NCI-H2227 (cell line): ENCODE measurements around the gene ATAD3A.
"Not testable (repeated sequence)": the region's sequence is repeated elsewhere in the genome, so short reads cannot be mapped to it uniquely, and the experiment has no call there.

Experiments
- DNase-seq: peaks from one replicate; lab custom pipeline; 2025; ENCODE audit not compliant: unreplicated experiment; lab: John Stamatoyannopoulos, UW

ATAD3A gene

DNA sequence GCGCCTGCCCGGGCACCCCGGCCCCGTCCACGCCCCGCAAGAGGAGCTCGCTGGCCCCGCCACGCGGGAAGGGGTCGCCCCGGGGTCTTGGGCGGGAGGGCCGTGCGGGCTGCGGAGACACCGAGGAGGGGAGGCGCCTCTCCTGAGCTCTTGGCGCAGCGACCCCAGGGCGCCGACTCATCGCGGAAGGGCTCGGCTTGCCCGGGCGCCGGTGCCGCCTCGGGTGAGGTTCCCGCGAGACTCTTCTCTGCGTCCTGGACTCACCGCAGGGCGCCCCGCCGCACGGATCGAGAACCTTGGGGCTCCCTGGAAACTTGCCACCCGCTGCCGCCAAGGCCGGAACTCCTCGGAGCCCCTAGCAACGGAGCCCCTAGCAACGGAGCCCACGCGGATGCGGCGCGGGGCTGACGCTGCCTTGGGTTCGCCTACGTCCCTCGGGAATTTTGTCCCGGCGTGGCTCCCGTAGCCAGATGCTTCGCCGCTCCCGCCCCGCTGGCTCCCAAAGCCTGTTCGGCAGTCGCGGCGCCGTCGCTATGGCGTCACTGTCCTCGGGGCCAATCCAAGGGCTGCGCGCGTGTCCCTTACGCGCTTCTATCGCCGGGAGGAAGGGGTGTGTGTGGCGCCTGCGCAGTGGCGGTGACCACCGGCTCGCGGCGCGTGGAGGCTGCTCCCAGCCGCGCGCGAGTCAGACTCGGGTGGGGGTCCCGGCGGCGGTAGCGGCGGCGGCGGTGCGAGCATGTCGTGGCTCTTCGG is at the start of gene ATAD3A:
Gene ATAD3A, plus strand, starts transcription at position 630 of the 753 bp plus-strand sequence. Its CDS starts 107 bp downstream, at position 737.
- peak; percentile 99 for DNase-seq

DNA sequence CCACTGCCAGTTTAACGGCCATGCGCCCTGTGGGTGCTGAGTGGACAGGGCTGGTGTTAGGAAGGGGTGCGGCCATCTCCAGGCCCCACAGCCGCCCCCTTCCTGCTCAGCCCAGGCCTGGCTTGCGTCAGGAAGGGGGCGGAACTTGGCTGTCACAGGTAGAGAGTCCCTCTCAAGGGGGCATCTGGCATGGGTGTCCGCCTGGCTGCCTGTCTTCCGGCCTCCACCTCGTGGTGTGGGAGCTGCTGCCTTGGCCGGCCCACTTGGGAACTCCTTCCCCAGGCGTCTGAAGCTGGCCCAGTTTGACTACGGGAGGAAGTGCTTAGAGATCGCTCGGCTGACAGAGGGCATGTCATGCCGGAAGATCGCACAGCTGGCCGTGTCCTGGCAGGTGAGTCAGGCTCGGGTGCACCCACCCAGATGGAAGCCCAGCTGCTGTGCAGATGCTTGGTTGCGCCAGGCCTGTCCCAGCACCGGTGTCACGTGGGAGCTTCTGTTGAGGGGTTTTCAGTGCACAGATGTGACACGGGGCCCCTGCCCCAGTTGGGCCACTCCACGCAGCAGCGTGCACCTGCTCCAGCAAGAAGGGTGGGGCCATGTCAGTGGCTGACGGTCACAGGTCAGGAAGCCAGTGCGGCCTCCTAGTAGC is 49.5 kb upstream of the ATAD3A start:
- no peak for DNase-seq

DNA sequence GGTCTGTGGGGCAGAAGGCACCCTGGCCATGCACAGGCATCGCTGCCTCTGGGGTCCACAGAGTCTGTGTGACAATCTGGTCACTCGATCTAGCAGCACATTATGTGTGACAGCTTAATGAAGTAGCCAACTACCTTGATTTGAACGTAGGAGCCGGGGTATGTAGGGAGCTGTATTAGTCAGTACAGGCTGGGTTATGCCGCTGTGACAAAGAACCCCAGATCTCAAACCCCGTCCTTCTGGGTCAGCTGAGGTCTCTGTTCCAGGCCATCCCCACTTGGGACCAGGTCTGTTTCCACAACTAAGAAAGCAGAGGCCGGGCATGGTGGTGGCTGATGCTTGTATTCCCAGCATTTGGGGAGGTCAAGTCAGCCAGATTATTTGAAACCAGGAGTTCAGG is 48.6 kb upstream of the ATAD3A start:
- no peak for DNase-seq

DNA sequence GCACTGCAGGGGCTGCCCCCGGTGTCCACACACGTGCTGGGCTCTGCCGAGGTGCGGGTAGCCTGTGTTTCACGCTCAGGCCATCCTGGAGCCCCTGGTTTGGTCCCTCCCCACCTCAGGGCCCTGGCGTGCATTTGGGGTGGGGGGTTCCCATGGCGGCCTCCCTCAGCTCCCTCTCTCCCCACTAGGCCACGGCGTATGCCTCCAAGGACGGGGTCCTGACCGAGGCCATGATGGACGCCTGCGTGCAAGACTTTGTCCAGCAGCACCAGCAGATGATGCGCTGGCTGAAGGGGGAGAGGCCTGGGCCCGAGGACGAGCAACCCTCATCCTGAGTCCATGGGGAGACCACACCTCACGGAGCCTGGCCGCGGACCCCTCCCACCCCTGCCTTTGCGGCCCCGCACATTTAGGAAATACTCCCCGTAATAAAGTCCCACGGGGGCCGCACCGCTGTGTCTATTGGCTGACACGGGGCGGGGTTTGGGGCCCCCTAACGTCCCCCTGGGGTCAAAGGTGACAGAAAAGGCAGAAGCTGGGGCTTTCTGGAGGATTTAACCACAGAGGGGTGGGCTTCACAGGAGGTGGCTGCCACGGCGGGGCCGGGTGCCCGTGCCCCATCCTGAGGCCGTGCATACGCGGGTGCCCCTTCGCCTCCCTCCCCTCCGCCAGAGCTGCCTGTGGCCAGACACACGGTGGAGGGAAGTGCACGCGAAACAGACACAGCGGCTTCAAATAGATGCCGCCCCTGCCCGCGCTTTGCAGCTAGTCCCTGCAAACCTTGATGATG is 43.6 kb upstream of the ATAD3A start:
- not testable (repeated sequence) for DNase-seq

DNA sequence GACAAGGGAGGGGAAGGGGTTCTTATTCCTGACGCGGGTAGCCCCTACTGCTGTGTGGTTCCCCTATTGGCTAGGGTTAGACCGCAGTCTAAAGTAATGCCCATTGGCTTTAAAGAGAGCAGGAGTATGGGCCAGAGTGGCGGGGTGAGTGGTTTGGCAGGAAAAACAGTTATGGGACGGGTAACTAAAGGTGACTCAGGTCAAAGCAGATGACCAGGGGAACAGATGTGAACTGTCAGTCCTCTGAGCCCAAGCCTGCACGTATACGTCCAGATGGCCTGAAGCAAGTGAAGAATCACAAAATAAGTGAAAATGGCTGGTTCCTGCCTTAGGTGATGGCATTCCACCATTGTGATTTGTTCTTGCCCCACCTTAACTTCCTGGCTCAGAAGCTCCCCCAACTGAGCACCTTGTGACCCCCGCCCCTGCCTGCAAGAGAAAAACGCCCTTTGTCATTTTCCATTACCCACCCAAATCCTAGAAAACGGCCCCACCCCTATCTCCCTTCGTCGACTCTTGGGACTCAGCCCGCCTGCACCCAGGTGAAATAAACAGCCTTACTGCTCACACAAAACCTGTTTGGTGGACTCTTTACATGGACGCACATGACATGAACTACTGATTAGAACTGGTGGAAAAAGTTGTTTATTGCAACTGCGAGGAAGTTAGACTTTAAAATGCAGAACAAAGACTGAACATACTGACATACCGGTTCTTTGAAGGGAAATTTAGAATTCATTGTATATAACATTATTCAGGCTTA is 41.2 kb upstream of the ATAD3A start:
- no peak for DNase-seq

DNA sequence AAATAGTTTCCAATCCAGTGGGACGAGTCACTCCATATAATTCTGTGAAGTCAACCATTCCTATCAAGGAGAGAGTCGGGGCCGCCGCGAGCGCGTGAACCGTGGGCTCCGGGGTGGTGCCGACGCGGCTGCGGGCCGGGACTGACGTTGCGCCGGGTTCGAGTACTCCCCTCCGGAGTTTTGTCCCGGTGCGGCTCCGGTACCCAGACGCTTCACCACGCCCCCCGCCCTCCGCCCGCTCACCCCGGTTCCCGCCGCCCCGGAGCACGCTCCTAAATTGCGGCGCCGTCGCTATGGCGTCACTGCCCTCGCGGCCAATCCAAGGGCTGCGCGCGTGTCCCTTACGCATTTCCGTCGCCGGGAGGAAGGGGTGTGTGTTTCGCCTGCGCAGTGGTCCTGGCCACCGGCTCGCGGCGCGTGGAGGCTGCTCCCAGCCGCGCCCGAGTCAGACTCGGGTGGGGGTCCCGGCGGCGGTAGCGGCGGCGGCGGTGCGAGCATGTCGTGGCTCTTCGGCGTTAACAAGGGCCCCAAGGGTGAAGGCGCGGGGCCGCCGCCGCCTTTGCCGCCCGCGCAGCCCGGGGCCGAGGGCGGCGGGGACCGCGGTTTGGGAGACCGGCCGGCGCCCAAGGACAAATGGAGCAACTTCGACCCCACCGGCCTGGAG is 40.4 kb upstream of the ATAD3A start, which contains the start of gene ATAD3B:
Gene ATAD3B, plus strand, starts transcription at position 377 of the 664 bp plus-strand sequence. Its CDS starts 120 bp downstream, at position 497.
- peak; percentile 96 for DNase-seq

DNA sequence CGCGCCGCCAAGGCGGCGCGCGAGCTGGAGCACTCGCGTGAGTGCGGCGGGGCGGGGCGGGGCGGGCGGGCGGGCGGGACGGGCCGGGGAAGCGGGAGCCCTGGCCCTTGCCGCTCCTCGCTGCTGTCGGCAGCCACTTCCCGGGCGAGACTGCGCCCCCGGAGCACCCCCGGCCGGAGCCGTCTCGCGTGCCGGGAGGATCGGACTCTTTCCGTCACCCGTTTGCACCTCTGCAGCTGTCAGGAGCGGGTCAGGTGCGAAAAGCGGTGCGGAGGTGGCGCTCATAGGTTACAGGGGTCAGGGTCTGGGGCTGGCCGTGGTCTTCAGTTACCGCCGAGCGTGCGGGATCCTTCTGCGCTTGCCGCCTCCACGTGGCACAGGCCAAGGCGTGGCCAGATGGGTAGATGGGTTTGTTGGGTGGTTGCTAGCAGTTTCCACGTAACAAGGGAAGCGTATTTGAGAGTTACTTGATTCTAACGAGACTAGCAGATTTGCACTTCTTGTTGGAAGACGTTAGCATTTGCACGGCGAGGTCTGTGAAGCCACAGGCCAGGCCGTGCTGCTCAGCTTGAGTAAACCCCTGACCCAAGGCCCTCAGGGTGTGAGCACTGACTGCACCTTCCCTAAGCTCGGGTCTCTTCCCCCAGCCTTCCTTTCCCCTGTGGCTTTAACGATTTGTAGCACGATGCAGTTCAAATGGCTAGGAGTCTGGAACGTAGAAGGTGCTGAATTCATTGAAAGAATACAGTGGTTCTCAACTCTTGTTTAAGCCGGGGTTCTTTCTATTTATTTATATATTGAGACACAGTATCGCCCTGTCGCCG is 39.7 kb upstream of the ATAD3A start:
- not testable (repeated sequence) for DNase-seq

DNA sequence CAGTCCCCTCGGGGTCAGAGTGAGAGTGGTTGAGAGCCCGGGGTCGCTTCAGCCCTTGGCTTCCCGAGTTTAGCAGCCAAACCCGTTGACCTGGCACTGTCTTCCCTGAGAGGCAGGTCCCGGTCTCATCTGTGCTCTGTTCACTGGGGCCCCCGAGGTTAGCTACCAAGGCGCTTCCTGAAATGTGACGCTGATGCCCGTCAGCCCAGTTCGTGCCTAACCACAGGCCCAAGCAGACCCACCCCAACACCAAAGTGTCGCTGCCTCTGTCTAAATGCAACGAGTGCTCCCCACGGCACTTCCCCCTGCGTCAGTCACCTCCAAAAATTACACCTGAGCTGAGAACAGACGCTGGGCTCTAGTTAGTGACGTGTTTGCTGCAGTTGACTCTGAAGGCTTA is 36.0 kb upstream of the ATAD3A start:
- DNase-seq, result not testable (repeated sequence)

DNA sequence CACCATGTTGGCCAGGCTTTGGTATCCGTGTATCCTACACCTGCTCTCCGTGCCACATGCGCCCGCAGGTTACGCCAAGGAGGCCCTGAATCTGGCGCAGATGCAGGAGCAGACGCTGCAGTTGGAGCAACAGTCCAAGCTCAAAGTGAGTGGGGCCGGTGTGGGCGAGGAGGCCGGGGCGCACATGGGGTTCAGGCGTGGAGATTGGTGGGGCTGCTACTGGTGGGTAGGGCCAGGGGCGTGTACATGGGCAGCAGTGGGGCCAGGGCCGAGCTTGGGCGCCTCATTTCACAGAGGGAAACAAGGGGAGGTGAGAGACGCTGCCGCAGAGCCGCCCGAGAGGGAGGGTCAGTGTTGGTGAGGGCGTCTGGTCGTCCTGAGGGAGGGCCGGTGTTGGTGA is 34.8 kb upstream of the ATAD3A start:
- no peak for DNase-seq

DNA sequence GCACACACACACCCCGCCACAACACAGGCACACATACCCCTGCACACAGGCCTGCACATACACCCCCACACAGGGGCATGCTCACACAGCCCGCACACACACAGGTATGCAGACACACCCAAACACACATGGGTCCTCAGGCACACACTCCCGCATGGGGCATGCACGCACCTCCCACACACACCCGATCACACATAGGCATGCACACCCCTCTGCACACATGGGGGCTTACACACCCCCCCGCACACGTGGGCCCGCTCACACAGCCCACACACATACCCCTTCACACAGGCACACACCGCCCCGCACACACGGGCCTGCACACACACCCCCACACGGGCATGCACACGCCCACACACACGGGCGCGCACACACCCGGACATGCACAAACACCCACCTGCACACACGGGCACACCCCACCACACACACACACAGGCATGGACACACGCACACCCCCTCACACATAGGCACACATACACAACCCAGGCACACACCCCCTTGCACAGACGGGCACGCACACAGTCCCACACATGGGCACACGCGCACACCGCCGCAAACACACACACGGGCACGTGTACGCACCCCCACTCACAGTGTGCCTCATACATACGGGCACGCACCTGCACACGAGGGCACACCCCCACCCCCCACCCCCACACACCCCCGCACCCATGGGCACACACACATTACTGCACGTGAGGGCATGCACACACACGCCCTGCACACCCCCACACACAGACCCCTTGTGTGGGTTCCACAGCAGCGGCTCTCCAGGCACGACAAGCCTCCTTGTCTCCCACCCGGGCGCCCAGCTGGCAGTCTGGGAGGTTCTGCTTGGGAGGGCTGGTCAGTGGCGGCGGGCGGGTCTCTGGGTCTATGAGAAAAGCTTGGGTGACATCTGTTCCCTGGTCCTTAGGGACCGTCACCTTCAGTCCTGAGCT is 32.1 kb upstream of the ATAD3A start:
- DNase-seq, result no peak

DNA sequence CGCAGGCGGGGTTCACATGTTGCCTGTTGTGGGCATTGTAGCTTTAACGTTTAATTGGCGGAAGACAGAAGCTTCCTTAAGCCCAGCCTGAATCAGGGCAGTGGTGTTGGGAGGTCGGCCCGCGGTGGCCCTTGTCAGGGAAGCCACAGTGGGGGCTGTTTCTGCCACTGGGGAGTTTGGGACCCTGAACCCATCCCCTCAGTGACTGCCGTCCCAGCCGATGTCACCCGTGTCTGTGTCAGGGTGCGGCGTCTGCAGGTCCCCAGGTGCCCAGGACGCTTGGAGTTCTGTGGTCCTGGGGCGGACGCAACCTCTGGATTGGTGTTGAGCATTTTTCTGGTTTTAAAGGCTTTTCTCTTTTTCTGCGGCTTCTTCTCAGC is 31.5 kb upstream of the ATAD3A start:
- DNase-seq, result not testable (repeated sequence)

DNA sequence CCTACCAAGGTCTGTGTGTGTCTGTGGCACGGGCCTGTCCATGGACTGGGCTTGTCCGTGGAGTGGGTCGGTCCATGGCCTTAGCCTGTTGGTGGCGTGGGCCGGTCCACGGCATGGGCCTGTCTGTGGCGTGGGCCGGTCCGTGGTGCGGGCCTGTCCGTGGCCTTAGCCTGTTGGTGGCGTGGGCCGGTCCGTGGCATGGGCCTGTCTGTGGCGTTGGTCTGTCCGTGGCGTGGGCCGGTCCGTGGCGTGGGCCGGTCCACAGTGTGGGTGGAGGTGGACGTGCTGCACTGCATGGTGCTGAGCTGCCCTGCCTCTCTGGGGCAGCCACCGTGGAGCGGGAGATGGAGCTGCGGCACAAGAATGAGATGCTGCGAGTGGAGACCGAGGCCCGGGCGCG is 30.2 kb upstream of the ATAD3A start:
- not testable (repeated sequence) for DNase-seq

DNA sequence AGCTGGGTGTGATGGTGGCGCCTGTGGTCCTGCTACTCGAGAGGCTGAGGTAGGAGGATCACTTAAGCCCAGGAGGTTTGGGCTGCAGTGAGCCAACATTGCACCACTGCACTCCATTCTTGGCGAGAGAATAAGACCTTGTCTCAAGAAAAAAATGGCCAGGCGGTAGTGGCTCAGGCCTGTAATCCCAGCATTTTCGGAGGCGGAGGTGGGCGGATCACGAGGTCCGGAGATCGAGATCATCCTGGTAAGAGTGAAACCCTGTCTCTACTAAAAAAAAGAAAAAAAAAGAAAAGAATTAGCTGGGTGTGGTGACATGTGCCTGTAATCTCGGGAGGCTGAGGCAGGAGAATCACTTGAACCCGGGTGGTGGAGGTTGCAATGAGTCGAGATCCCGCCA is 29.1 kb upstream of the ATAD3A start:
- DNase-seq, result no peak

DNA sequence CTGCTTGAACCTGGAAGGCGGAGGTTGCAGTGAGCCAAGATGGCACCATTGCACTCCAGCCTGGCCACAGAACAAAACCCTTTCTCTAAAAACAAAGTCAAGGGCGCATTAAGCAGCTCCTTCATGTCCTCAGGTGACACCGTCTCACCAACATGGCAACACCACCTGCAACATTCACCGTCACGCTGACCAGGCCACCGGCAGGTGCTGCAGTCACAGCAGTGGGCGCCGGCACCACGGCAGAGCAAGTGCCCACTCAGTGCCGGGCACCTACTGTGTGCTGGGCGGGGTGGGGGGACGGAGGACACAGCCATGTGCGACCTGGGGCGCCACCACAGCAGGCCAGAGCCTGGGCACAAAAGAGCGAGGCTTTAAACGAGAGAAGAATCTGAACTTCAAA is 28.2 kb upstream of the ATAD3A start:
- DNase-seq, result no peak

DNA sequence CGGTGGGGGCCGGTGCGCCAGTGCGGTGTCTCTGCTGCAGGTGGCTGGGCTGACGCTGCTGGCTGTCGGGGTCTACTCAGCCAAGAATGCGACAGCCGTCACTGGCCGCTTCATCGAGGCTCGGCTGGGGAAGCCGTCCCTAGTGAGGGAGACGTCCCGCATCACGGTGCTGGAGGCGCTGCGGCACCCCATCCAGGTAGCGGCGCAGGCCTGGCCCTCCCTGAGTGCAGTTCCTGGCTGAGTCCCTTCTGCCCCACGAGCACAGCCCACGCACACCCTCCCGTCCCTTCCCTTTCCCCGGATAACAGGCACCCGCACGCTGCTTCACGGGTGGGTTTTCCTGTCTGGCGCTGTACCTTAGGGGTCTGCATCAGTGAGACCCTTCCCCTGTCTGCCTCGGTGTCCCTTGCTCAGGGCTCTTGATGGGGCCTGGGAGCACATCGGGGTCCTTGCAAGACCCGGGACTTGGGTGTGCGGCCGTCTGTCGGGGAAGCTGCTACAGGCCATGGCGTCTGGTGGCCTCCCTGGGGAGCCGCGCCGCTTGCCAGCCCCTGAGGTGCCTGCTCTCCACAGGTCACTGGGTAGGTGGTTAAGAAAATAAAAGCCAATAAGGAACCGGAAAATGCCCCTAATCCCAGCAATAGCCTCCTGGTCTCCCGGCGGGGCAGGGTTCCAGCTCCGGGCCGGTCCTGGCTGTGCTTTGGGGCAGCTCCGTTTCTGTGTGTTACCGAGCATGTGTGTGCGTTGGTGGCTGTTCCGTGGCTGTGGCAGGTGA is 26.8 kb upstream of the ATAD3A start:
- not testable (repeated sequence) for DNase-seq

DNA sequence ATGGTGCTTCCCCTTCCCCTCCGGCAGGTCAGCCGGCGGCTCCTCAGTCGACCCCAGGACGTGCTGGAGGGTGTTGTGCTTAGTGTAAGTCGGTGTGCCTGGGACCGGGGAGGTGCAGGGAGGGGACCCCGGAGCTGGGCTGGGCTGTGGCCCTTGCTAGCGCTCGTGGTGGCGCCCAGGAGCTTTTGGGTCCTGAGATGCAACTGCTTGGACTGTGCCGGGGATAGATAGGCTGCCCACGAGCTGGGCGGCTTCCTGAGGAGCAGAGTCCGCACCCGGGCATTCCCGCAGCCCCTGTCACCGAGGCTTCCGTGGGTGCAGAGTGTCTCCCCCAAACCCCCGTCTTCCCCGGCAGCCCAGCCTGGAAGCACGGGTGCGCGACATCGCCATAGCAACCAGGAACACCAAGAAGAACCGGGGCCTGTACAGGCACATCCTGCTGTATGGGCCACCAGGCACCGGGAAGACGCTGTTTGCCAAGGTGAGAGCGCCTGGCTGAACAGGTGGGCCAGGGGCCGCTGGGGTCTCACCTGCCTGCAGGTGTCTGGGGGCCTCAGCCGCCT is 26.1 kb upstream of the ATAD3A start:
- DNase-seq, result not testable (repeated sequence)

DNA sequence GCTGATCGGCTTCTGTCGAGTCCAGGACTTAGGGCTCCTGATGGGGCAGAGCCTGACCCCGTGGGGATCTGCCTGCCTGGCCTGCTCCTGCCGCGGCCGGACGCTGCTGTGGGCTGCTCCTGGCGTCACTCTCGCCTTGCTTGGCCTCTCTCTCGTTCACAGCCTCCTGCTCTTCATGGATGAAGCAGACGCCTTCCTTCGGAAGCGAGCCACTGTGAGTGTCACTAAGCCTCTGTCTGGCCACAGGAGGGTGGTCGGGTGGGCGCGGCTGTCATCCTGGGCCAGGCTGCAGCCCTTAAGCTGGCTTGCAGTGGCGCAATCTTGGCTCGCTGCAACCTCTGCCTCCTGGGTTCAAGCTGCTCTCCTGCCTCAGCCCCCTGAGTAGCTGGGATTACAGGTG is 24.3 kb upstream of the ATAD3A start:
- no peak for DNase-seq
